GM21717 (cell line): ENCODE measurements around the gene UNC5B.
"Not testable (repeated sequence)": the region's sequence is repeated elsewhere in the genome, so short reads cannot be mapped to it uniquely, and the experiment has no call there.

ENCODE experiments used
- ATAC-seq: cut with Tn5 transposase; IDR thresholded peaks from one replicate; pipeline ENCODE4 v1.9.1; 2021; ENCODE audit warnings: mild to moderate bottlenecking, moderate library complexity; ENCODE audit not compliant: unreplicated experiment

The UNC5B gene

DNA sequence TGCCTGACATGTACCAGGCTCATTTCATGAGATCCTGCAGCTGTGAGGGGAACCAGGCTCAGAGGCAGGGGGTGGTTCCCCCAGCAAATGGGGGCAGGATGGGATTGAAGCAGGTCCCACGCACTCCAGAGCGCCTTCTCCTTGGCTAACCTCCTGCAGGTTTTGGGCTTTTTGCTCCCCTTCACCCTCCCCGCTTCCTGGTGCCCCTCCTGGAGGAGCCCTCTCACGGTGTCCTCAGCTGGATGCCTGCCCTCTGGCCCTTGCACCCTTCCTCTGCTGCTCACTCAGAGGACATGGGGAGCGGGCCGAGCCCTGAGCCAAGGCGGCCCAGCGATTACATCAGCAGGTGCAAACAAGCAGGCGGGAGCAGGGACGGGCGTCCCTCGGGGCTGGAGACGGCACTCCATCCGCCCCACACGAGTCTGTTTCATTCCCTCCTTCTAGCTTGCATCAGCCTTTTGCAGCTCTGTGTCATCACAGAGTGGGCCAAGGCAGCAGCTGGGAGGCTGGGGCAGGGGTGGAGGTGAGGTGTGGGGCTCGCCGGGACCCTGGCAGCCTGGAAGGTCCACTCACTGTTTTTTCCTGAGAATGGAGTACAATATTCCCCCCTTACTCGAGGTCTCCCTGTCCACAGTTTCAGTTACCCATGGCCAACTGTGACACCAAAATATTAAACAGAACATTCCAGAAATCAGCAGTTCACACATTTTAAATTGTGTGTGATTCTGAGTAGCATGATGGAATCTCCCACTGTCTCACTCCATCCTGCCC, 54.0 kb downstream of the UNC5B start:
- no peak for ATAC-seq

DNA sequence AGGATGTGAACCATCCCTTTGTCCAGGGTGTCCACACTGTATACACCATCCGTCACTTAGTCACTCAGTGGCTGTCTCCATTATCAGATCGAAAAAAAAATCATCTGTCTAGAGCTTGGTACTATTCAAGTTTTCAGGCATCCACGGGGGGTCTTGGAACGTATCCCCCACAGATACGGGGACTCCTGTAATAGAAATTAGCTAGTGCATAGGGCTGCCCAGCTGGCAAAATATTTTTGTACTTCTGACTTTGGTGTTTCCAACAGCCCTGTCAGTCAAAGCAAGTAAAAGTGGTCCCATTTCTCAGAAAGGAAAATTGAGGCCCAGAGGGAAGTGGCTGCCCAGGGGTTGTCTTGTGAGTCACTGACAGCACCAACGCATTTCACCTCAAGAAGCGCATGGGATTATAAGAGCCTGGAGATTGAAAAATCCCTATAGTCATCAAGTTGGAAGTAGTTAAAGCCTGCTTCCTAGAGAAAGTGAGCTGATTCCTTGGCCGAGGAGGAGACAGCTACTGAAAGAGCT, 54.6 kb downstream of the UNC5B start:
- no peak for ATAC-seq

DNA sequence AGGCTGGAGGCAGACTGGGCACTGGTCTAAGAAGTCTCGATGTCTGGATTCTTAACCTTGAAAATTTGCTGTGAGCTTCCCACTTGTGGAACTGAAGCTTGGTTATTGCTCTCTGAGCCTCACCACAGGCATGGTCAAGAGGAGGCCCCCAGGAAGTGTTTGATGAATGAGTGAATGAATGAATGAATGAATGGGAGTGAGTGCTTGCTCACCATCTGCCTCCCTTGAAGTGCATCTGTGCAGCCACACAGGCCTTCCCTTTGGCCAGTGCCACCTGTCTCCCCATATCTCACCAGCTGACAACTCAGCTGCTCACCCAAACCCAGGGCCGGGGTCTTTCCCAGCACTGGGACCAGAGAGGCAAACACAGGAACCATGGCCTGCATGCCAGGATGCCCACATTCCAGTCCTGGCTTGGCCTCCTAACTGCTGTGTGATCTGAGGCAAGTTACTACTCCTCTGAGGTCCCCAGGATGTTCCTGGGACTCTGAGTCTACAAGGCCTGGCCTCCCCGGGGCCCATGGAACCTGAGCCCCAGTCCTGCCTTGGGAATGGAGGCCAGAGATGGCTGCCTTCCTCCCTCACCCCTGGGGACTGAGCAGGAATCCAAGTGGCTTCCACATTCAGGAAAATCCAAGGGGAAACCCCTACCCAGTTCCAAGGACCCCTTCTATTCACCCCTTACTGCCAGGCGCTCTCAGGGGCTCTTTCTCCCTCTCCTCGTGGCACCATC, 55.3 kb downstream of the UNC5B start:
- no peak for ATAC-seq

DNA sequence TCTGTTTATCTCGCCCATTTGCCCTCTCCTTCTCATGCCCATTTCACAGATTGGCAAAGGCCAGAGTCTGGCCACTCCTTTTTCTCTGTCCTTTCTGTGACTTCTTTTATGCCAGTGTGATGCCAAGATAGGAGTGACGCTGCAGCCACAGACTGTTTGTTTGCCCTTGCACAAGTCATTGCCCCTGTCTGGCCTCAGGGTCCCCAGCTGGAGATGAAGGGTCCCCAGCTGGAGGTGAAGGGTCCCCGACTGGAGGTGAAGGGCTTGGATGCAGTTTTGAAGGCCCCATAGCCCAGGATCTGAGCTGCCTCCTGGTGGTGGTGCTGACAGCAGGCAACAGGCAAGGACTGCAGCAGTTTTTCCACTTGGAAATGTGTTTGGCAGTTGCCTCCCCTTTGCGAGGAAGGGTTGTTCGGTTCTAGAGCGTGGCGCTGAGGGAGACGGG, 55.9 kb downstream of the UNC5B start:
- no peak for ATAC-seq

- no peak for ATAC-seq
Observed at GRCh38 chr10:71268758-71269157, 56.4 kb downstream of the UNC5B start.

DNA sequence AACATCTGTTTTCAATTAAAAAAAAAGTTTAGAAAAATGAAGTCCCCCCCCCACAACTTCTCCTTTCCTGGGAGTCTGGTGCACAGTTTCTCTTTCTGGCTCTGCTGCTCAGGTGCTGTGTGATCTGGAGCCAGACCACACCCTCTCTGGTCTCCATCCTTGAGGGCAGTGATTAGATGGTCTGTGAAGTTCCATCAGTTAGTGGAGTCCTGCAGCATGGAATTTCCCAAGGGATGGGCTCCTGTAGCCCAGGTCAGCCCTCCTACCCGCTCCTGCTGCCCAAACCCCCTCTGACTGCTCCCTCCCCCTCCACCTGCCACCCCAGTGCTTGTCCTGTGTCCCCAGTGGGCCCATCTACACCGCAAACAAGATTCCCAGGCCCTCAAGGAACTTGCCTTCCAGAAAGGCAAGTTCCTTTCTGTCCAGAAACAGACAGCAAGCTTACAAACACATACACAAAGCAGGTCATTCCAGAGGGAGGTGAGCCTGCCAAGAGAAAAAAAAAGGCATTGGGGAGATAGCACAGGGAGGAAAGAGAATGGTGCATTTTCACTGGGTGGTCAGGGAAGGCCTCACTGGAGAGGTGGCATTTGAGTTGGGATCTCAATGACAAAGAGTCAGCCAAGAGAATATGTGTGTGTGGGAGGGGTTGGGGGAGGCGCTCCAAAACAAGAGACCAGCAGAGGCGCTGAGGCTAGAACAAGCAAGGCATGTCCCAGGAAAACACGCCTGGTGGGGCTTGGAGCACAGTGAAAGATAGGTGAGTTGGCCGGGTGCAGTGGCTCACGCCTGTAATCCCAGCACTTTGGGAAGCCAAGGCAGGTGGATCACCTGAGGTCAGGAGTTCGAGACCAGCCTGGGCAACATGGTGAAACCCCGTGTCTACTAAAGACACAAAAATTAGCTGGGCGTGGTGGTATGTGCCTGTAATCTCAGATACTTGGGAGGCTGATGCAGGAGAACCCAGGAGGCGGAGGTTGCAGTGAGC, 57.2 kb downstream of the UNC5B start:
- no peak for ATAC-seq

DNA sequence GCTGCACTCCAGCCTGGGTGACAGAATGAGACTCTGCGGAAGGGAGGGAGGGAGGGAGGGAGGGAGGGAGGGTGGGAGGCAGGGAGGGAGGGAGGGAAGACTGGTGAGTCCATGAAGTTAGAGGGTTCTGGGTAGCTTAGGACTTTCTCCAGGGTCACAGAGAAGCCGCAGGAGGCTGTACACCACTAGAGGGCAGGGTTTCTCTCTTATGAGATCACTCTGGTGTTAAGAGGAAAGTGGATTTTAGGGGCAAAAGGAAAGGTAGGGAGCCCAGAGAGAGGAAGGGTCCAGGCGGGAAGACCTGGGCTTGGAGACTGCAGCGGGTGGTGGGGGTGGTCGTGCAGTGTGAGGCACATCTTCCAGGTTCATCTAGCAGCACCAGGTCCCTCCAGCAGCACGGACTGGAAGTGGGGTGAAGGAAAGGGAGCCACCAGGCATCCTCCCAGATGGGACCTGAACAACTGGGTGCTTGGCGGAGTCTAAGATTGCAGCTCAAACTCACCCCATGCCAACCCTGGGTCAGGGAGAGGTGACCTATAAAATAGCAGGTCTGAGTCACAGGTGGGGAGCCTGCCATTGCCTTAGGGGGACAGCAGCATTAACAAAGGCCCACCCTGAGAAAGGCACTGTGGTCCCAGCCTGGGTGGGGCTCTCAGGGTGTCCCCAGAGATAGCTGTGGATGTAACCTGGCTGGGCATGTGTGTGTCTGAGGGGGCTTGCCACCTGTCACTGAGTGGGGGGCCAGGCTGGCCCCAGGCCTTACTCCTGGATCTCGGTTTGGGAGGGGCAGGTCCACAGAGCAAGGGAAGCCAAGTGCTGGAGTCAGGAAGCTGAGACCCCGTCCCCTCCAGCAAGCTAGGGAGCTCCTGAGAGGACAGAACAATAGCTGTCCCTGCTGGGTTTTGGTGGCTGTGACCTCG, 58.2 kb downstream of the UNC5B start:
- no peak for ATAC-seq

DNA sequence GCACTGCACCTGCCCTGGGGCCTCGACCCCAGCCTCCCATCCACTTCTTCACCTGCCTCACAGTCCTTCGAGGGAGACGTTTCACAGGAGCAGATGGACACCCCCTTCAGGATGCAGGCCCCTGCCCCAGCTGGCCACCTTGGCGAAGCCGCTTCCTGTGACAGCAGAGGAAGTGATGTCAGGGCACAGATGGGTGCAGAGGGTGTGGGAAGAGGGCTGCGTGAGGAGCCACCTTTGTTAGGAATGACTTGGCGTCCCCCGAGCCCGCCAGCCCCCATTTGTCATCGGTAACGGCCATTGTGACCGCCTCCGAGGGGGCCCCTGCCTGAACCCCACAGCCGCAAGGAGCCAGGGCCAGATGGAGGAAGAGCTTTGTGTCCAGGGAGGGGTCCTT, 59.3 kb downstream of the UNC5B start:
- ATAC-seq = no peak

DNA sequence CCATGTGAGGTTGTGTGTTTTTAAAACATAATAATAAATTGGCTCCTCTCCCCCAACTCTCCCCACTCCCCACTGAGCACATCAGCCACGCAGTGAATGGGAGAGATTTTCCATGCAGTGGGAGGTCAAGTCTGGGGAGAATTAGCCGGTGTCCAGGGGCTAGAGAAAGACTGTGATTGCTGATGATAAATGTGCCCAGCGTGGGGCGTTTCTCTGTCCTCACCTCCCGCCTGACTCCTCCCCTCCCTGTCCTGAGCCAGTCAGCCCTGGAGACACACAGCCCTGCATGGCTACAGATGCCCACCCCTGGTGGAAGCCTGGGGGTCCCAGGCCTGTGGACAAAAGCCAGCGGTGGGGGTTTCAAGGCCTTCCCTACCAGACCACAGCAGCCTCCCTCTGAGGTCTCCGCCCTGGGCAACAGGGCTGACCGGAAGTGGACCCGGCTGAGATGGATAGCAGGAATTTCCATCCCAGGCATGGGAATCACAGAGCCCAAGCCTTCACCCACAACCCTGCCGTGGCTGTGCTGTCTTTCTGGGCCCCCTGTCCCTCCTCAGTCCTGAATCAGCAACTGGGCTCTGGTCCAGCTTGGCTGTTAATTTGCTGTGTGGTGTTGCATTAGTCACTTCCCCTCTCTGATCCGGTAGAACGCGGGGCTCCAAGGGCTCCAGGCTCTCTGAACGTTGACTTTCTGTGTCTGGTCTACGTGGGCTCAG, 59.8 kb downstream of the UNC5B start:
- ATAC-seq = no peak

GRCh38 chr10:71272974-71273373, 60.6 kb downstream of the UNC5B start:
- ATAC-seq = not testable (repeated sequence)

DNA sequence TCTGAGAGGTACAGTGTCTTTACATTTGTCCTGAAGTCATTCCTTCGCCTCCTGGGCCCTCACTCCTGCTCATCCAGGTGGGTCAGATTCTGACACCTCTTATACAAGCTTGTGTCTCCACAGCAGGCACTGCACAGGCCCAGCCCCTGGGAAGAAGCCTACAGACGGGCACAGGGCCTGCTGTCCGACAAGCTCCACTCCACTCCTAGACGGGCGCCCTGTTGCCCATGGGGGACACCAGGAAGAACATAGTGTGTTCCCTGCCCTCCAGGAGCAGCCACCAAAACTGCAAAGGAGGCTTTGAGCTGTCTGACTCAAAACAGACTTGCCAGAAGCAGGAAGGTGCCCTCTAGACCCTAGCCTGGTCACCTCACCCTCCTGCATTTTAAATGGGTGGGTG, 61.1 kb downstream of the UNC5B start:
- no peak for ATAC-seq

DNA sequence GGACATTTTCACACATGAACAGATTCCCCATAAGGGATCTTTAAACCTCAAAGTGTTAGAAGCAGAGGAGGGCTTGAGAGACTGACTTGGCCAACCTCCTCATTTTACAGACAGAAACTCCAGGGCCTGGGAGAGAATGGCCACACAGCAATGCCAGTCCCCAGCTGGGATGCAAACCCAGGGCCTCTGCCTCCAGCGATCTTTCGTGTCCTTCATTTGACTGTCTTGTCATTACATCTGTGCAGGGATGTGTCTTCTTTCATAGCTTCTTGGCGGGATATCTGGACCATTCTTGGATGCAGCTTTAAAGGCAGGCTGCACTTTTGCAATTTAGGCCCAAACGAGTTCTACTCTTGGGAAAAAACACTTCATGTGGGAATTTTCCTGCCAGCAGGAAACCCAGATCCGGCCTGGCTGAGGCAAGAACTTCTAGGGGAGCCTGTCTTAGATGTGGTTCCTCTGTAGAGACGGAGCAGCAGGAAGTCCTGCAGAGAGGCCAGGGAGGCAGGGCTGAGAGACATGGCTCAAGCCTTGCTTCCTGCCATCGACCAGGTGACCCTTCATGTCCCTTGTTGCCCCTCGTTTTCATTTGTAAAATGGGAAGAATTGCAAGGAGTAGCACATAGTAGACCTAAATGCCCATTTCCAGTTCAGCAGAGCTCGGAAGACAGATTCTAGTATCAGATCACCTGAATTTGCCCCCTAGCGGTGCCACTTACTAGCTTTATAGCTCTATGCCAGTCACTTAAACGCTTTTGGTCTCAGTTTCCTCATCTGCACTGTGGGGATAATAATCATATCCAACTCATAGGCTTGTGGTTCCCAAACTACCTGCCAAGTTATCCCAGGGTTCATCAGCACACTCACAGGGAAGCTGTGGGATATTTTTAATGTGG, 62.8 kb downstream of the UNC5B start:
- no peak for ATAC-seq

DNA sequence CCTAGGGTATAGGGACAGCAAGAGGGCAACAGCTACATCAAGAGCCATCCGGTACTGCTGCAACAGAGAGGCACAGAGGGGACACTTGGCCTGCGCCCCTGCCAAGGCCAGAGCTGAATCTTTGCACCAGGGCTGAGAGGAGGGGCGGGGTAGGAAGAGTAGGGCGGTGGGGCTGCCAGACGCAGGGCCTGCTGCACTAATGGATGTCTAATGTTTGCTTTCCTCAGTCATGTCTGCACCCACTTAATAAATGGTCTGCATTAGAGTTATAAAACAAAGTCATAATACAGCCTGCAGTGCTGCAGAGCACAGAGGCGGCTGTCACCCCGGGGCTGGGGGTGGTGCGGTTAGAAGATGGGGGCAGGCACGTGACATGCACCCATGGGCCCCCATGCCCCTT, 64.5 kb downstream of the UNC5B start:
- ATAC-seq = no peak

- ATAC-seq = no peak
Observed at GRCh38 chr10:71277914-71278665, 65.7 kb downstream of the UNC5B start.

- ATAC-seq = no peak
Observed at GRCh38 chr10:71278691-71279588, 66.6 kb downstream of the UNC5B start.

- no peak for ATAC-seq
Observed at GRCh38 chr10:71279590-71280170, 67.3 kb downstream of the UNC5B start.
